Measurements from ENCODE around the gene ARHGAP6. TPM values are rescaled to one million over a fixed set of nuclear protein-coding genes. Genes with fewer than 3 reads are reported as not detected.

Gene ARHGAP6
- total and polyA plus RNA-seq, 4 donors: 6.0 to 18.2 (median 12.3) TPM

DNA sequence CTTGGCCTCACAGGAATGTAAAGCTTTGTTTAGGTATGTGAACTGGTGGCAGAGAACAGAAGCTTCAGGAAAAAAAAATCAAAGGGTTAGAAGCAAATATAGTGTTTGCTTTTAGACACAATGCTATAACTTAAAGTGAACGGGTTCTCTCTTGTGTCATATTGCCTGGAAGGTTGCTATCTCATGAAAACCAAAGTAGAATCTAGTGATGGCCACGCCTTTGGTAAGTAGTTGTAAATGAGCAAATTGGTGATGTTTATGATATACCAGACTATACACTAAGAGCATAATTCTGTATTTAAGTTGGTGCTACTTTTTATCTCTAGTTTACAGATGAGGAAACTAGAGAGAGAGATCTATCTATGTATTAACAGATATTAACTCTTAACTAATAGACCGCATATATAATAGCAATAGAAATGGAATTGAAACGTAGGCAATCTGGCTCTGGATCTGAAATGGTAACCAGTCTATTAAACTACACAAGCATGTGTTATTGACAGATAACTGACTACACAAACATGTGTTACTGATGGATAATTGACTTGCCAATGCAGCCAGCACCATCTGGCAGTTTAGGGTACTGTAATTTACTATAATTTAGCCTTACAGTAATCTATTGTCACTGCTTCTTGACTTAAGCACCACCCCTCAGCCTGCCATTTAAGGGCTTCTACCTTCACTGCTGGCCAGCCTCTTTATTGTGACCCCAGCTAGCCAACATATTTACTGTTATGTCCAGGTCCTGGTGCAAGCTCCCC lies 513.7 kb downstream of the ARHGAP6 start:
- Histone ChIP-seq H3K4me1 (ENCODE audit: control insufficient read depth in 5 of 5, insufficient read depth in 5 of 5, low read length in 5 of 5) (no peaks in the 10 kb centered on the region), H3K27me3 (ENCODE audit: control insufficient read depth in 3 of 3, insufficient read depth in 3 of 3, low read length in 2 of 3) (peaks cover 0 to 32% (median 9%) of the 10 kb centered on the region in 3 donors), H3K4me3 (no peak overlapping the region), H3K27ac (ENCODE audit: low read depth in 1 of 2, low read length in 1 of 2) (no peak overlapping the region), H3K9me3 (ENCODE audit: control insufficient read depth in 4 of 4, insufficient read depth in 3 of 4, low read length in 3 of 4) (peaks cover 0 to 2% (median 0%) of the 10 kb centered on the region in 4 donors), H3K36me3 (ENCODE audit: control insufficient read depth in 4 of 4, insufficient read depth in 4 of 4, low read length in 4 of 4) (no peaks in the 10 kb centered on the region), H3K9ac (ENCODE audit: insufficient read depth in 1 of 2, low read length in 2 of 2) (no peak overlapping the region)
- TF ChIP-seq, protein P1, sequence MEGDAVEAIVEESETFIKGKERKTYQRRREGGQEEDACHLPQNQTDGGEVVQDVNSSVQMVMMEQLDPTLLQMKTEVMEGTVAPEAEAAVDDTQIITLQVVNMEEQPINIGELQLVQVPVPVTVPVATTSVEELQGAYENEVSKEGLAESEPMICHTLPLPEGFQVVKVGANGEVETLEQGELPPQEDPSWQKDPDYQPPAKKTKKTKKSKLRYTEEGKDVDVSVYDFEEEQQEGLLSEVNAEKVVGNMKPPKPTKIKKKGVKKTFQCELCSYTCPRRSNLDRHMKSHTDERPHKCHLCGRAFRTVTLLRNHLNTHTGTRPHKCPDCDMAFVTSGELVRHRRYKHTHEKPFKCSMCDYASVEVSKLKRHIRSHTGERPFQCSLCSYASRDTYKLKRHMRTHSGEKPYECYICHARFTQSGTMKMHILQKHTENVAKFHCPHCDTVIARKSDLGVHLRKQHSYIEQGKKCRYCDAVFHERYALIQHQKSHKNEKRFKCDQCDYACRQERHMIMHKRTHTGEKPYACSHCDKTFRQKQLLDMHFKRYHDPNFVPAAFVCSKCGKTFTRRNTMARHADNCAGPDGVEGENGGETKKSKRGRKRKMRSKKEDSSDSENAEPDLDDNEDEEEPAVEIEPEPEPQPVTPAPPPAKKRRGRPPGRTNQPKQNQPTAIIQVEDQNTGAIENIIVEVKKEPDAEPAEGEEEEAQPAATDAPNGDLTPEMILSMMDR (IDR thresholded peaks at IDR 0.05; ENCODE audit: control extremely low read depth, extremely low read depth): no peak
- DNase-seq (no peak), ATAC-seq (ENCODE audit: insufficient read depth, low FRiP score) (no peak)
- 69 to 90% methylated on average over 4 of the region's 4 CpGs for WGBS, 2 donors

- peaks cover 0 to 36% (median 8%) of the 10 kb centered on the region in 3 donors for H3K27me3 ChIP-seq (ENCODE audit: control insufficient read depth in 3 of 3, insufficient read depth in 3 of 3, low read length in 2 of 3)
- no peaks in the 10 kb centered on the region for H3K36me3 ChIP-seq (ENCODE audit: control insufficient read depth in 4 of 4, insufficient read depth in 4 of 4, low read length in 4 of 4)
- H3K4me3 ChIP-seq: no peak overlapping the region
- H3K4me1 ChIP-seq (ENCODE audit: control insufficient read depth in 5 of 5, insufficient read depth in 5 of 5, low read length in 5 of 5): no peaks in the 10 kb centered on the region
- H3K9me3 ChIP-seq (ENCODE audit: control insufficient read depth in 4 of 4, insufficient read depth in 3 of 4, low read length in 3 of 4): peaks cover 0 to 2% (median 0%) of the 10 kb centered on the region in 4 donors
- ATAC-seq (ENCODE audit: insufficient read depth, low FRiP score) (no peak), DNase-seq (no peak)
- no peak overlapping the region for H3K27ac ChIP-seq (ENCODE audit: low read depth in 1 of 2, low read length in 1 of 2)
- TF ChIP-seq, protein P1 (IDR thresholded peaks at IDR 0.05; ENCODE audit: control extremely low read depth, extremely low read depth): no peak
- WGBS, 2 donors: 87 to 97% methylated on average over 7 of the region's 7 CpGs
- H3K9ac ChIP-seq (ENCODE audit: insufficient read depth in 1 of 2, low read length in 2 of 2): no peak overlapping the region
Observed at GRCh38 chrX:11148401-11148800, 517.3 kb downstream of the ARHGAP6 start.

DNA sequence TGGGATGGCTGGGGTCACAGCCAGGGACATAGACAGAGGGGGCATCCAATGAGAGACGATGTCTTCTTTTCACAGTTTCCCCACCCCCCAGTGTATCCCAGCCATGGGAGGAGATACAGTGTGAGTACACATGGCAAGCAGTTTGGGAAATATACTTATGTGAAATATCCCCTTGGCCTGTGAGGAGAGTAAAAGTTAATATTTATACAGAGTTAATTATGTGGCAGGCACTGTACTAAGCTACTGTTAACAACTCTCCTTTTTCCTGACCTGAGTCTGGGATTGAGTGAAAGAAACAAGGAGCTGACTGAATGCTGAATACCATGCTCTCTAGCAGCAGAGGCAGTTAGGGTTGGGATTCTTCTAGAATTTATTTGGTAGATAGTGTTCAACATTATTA lies 519.3 kb downstream of the ARHGAP6 start:
- DNase-seq (no peak), ATAC-seq (ENCODE audit: insufficient read depth, low FRiP score) (no peak)
- WGBS, 2 donors: 81 to 100% methylated on average over 1 of the region's 1 CpG
- Histone ChIP-seq H3K4me3 (no peak overlapping the region), H3K4me1 (ENCODE audit: control insufficient read depth in 5 of 5, insufficient read depth in 5 of 5, low read length in 5 of 5) (no peaks in the 10 kb centered on the region), H3K27ac (ENCODE audit: low read depth in 1 of 2, low read length in 1 of 2) (no peak overlapping the region), H3K27me3 (ENCODE audit: control insufficient read depth in 3 of 3, insufficient read depth in 3 of 3, low read length in 2 of 3) (peaks cover 0 to 33% (median 14%) of the 10 kb centered on the region in 3 donors), H3K9ac (ENCODE audit: insufficient read depth in 1 of 2, low read length in 2 of 2) (no peak overlapping the region), H3K9me3 (ENCODE audit: control insufficient read depth in 4 of 4, insufficient read depth in 3 of 4, low read length in 3 of 4) (peaks cover 0 to 2% (median 0%) of the 10 kb centered on the region in 4 donors), H3K36me3 (ENCODE audit: control insufficient read depth in 4 of 4, insufficient read depth in 4 of 4, low read length in 4 of 4) (peaks cover 0 to 7% (median 0%) of the 10 kb centered on the region in 4 donors)
- TF ChIP-seq, protein P1 (IDR thresholded peaks at IDR 0.05; ENCODE audit: control extremely low read depth, extremely low read depth): no peak

Data from lung (tissue), 12 donors.